Measurements from ENCODE around the gene CADPS2. TPM values are rescaled to one million over a fixed set of nuclear protein-coding genes. Genes with fewer than 3 reads are reported as not detected.

The CADPS2 gene
- total and polyA plus RNA-seq, 2 of the 4 experiments (the other 2 are of a cell fraction) = 0.10 to 0.54 TPM

- no peak overlapping the region for H3K18ac ChIP-seq (ENCODE audit: low read depth, low read length)
- H4K91ac ChIP-seq (ENCODE audit: insufficient read depth, low read depth, low read length) = no peak overlapping the region
- peaks cover 8% of the 10 kb centered on the region for H3K9me3 ChIP-seq (ENCODE audit: control insufficient read depth, insufficient read depth, low read length)
- no peak overlapping the region for H4K8ac ChIP-seq (ENCODE audit: low read depth in 2 of 2, low read length in 2 of 2)
- ChIA-PET POLR2A (ENCODE audit: unreplicated experiment) (no interaction called here), CTCF (no interaction called here)
- no TSS peak for BruUV-seq (replicated peaks)
- TF ChIP-seq MAZ (IDR thresholded peaks at IDR 0.05; ENCODE audit: borderline replicate concordance, low read depth, low read length) = no peak
- TF ChIP-seq CEBPB (IDR thresholded peaks at IDR 0.05; ENCODE audit: low read depth, low read length) = no peak
- no peak overlapping the region for H3K14ac ChIP-seq (replicated peaks; ENCODE audit: low read depth, low read length)
- intact Hi-C loops (cut with micrococcal nuclease) (no loop called here), in situ Hi-C loops (cut with MboI; ENCODE audit: low sequenced_read_pairs) (no loop called here), dilution Hi-C loops (cut with HindIII; ENCODE audit: low sequenced_read_pairs, unreplicated experiment) (no loop called here)
- no peak overlapping the region for H2BK20ac ChIP-seq (ENCODE audit: low read depth, low read length)
- H4K20me1 ChIP-seq (ENCODE audit: insufficient read depth, low read length) = no peaks in the 10 kb centered on the region
- H2BK5ac ChIP-seq (ENCODE audit: low read depth, low read length, poor library complexity, severe bottlenecking) = no peak overlapping the region
- no peak overlapping the region for H3K4ac ChIP-seq (ENCODE audit: low read depth, low read length)
- no peak overlapping the region for H3K27ac ChIP-seq (ENCODE audit: insufficient read depth, low read length)
- no peak overlapping the region for H3K56ac ChIP-seq (ENCODE audit: extremely low read depth, insufficient read depth, low read length)
- no peak overlapping the region for H3K9ac ChIP-seq (ENCODE audit: low read depth, low read length)
- H2AK5ac ChIP-seq (ENCODE audit: low read depth, low read length) = no peak overlapping the region
- H4K5ac ChIP-seq (ENCODE audit: low read depth, low read length) = no peak overlapping the region
- H3K36me3 ChIP-seq (ENCODE audit: control insufficient read depth, insufficient read depth, low read length) = no peaks in the 10 kb centered on the region
- no peak overlapping the region for H2AFZ ChIP-seq (replicated peaks; ENCODE audit: low read length, poor library complexity)
- H3K27me3 ChIP-seq (ENCODE audit: control insufficient read depth, insufficient read depth, low read length) = peaks cover 74% of the 10 kb centered on the region
- no peak overlapping the region for H2BK120ac ChIP-seq (ENCODE audit: low read depth, low read length)
- no peaks in the 10 kb centered on the region for H3K4me1 ChIP-seq (ENCODE audit: control insufficient read depth, insufficient read depth, low read length)
- H3K4me3 ChIP-seq (ENCODE audit: insufficient read depth, low read depth, low read length) = no peak overlapping the region
- no peak overlapping the region for H3K4me2 ChIP-seq (ENCODE audit: low read depth, low read length)
- 0% methylated on average over 3 of the region's 16 CpGs; no CpG with 5 or more reads in 1 of the 2 experiments for WGBS, 2 experiments (ENCODE audit: extremely low coverage in 2 of 2, insufficient read length in 1 of 2)
- no peak overlapping the region for H2BK15ac ChIP-seq (ENCODE audit: low read depth, low read length)
- DNase-seq (no peak), ATAC-seq (ENCODE audit: low read depth) (no peak)
- no peaks in the 10 kb centered on the region for H3K9me1 ChIP-seq (ENCODE audit: insufficient read depth, low read length)
- H2AK9ac ChIP-seq (replicated peaks; ENCODE audit: low read depth, low read length, poor library complexity) = no peak overlapping the region
- no peaks in the 10 kb centered on the region for H3K79me1 ChIP-seq (ENCODE audit: low read depth in 1 of 2, low read length in 2 of 2)
- H3K23ac ChIP-seq (ENCODE audit: low read depth, low read length) = no peak overlapping the region
Measured at GRCh38 chr7:122302761-122303530, 583.3 kb downstream of the CADPS2 start.
